ENCODE data around the gene UPP2. TPM values are rescaled to one million over a fixed set of nuclear protein-coding genes. Genes with fewer than 3 reads are reported as not detected.

Gene UPP2
- total RNA-seq, 4 donors from 2014 or later, result not detected

DNA sequence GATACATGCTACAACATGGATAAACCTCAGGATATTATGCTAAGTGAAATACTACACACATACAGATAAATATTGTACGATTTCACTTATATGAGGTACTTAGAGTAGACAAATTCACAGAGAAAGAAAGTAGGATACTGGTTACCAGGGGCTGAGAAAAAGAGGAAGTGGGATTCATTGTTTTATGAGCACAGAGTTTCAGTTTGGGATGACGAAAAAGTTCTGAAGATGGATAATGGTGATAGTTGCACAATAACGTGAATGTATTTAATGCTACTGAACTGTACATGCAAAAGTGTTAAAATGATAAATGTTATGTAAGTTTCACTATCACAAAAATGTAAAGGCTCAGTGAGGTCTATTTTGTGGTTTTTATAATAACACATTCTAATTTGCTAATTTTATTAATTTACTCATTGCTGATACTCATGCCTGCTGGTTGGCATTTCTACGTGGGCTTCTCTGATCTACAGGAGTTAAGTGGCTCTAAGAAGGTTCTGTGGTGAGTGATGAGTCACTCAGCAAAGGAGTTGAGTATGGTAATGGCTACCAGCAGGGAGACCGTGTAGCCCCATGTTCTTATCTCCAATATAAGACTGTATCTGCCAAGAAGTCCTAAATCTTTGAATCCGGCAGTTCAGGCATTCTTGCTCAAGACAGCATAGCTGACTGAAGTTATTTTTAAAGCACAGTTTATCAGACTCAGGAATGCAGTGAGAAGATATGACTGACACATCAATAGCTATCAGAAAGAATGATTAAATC lies 41.1 kb downstream of the UPP2 start:
- Histone ChIP-seq H3K9me3 (no peaks in the 10 kb centered on the region), H3K4me3 (no peak overlapping the region), H3K27ac (no peak overlapping the region), H3K36me3 (no peaks in the 10 kb centered on the region), H3K4me1 (no peaks in the 10 kb centered on the region), H3K27me3 (no peaks in the 10 kb centered on the region)
- DNase-seq, result no peak
- in situ Hi-C loops (cut with MboI; ENCODE audit: low sequenced_read_pairs in 4 of 4) (no loop called here), intact Hi-C loops (cut with DNase I; ENCODE audit: low total_unique reads) (no loop called here)
- TF ChIP-seq CTCF (IDR thresholded peaks at IDR 0.05 in 4 of 5, conservative IDR thresholded peaks at IDR 0.05 in 1 of 5) (no peak), POLR2A (IDR thresholded peaks at IDR 0.05) (no peak)
- ATAC-seq, result no peak

DNA sequence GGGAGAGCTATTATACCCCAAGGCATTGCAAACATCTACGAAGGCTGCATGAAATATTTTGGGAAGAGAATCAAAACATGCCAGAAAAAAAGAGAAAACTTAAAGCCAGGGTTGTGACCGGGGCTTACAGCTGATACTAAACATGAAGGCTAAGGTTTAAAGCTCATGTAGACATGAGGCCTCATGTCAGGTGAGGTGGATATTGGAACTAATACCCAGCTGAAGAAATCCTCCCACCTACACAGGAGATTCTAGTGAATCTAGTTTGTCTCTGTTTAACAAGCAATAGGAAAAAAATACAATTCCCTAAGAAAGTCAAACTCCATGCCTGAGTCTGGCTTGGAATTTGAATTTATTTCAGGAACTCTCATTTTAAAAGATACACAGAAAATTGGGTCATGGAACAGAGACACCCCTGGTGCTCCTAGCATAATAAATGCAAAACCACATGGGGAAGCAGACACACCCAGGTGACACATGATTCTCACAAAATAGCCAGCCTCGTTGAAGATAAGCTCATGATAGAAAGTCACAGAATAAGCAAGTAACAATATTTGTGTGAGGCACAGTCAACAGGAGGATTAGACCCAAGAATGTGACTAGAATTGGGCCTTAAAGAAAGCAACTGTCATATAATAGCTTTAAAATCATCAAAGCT lies 42.2 kb downstream of the UPP2 start:
- in situ Hi-C loops (cut with MboI; ENCODE audit: low sequenced_read_pairs in 4 of 4) (no loop called here), intact Hi-C loops (cut with DNase I; ENCODE audit: low total_unique reads) (no loop called here)
- ATAC-seq, result no peak
- no peak for DNase-seq
- no peaks in the 10 kb centered on the region for H3K4me1 ChIP-seq
- no peak for TF ChIP-seq CTCF (IDR thresholded peaks at IDR 0.05 in 4 of 5, conservative IDR thresholded peaks at IDR 0.05 in 1 of 5)
- TF ChIP-seq POLR2A (IDR thresholded peaks at IDR 0.05), result no peak
- no peaks in the 10 kb centered on the region for H3K36me3 ChIP-seq
- no peaks in the 10 kb centered on the region for H3K27me3 ChIP-seq
- H3K4me3 ChIP-seq, result no peak overlapping the region
- no peaks in the 10 kb centered on the region for H3K9me3 ChIP-seq
- no peak overlapping the region for H3K27ac ChIP-seq

- in situ Hi-C loops (cut with MboI; ENCODE audit: low sequenced_read_pairs in 4 of 4) (no loop called here), intact Hi-C loops (cut with DNase I; ENCODE audit: low total_unique reads) (no loop called here)
- Histone ChIP-seq H3K4me1 (no peaks in the 10 kb centered on the region), H3K36me3 (no peaks in the 10 kb centered on the region), H3K27me3 (no peaks in the 10 kb centered on the region), H3K27ac (no peak overlapping the region), H3K4me3 (no peak overlapping the region), H3K9me3 (no peaks in the 10 kb centered on the region)
- ATAC-seq (no peak), DNase-seq (no peak)
- TF ChIP-seq CTCF (IDR thresholded peaks at IDR 0.05 in 4 of 5, conservative IDR thresholded peaks at IDR 0.05 in 1 of 5) (no peak), POLR2A (IDR thresholded peaks at IDR 0.05) (no peak)
Observed at GRCh38 chr2:158144914-158145625, 43.4 kb downstream of the UPP2 start.

GRCh38 chr2:158153270-158154015 lies 51.8 kb downstream of the UPP2 start:
- no peak for ATAC-seq
- no peaks in the 10 kb centered on the region for H3K9me3 ChIP-seq
- in situ Hi-C loops (cut with MboI; ENCODE audit: low sequenced_read_pairs in 4 of 4), result no loop called here
- no peak overlapping the region for H3K4me3 ChIP-seq
- intact Hi-C loops (cut with DNase I; ENCODE audit: low total_unique reads), result no loop called here
- DNase-seq, result no peak
- no peak overlapping the region for H3K27ac ChIP-seq
- no peaks in the 10 kb centered on the region for H3K36me3 ChIP-seq
- no peaks in the 10 kb centered on the region for H3K27me3 ChIP-seq
- TF ChIP-seq CTCF (IDR thresholded peaks at IDR 0.05 in 4 of 5, conservative IDR thresholded peaks at IDR 0.05 in 1 of 5) (no peak), POLR2A (IDR thresholded peaks at IDR 0.05) (no peak)
- no peaks in the 10 kb centered on the region for H3K4me1 ChIP-seq

Measured in gastrocnemius medialis (tissue), 4 donors.